PFSK-1 (cell line): ENCODE results near the gene LRIT2.

Experiments
- FOXP2 ChIP-seq: optimal IDR thresholded peaks from 2 replicates; pipeline ENCODE3; 2011; ENCODE audit warnings: borderline replicate concordance, control low read depth, inconsistent platforms; ENCODE audit not compliant: insufficient read depth; ENCODE audit errors: extremely low read length, extremely low read depth
- POLR2AphosphoS5 ChIP-seq: IDR thresholded peaks from 2 replicates; pipeline ENCODE4 v1.6.1; 2012; ENCODE audit warnings: low read depth, mild to moderate bottlenecking, control low read depth, low read length, moderate library complexity
- REST ChIP-seq, 2 experiments: IDR thresholded peaks; 2 replicates each; pipeline versions ENCODE4 v1.6.1 to v1.8.0; 2011 to 2012; ENCODE audit warnings: low read depth in 2 of 2, low read length in 2 of 2, control low read depth in 1 of 2, inconsistent platforms in 1 of 2, mild to moderate bottlenecking in 1 of 2, moderate library complexity in 1 of 2; ENCODE audit not compliant: insufficient read depth in 1 of 2
- SIN3A ChIP-seq: IDR thresholded peaks from 2 replicates; pipeline ENCODE4 v1.6.1; 2012; ENCODE audit warnings: mild to moderate bottlenecking, low read length, moderate library complexity, borderline replicate concordance; ENCODE audit not compliant: insufficient read depth
- TAF1 ChIP-seq: IDR thresholded peaks from 2 replicates; pipeline ENCODE4 v1.6.1; 2012; ENCODE audit warnings: low read length, control low read depth, borderline replicate concordance; ENCODE audit not compliant: insufficient read depth

LRIT2 gene

DNA sequence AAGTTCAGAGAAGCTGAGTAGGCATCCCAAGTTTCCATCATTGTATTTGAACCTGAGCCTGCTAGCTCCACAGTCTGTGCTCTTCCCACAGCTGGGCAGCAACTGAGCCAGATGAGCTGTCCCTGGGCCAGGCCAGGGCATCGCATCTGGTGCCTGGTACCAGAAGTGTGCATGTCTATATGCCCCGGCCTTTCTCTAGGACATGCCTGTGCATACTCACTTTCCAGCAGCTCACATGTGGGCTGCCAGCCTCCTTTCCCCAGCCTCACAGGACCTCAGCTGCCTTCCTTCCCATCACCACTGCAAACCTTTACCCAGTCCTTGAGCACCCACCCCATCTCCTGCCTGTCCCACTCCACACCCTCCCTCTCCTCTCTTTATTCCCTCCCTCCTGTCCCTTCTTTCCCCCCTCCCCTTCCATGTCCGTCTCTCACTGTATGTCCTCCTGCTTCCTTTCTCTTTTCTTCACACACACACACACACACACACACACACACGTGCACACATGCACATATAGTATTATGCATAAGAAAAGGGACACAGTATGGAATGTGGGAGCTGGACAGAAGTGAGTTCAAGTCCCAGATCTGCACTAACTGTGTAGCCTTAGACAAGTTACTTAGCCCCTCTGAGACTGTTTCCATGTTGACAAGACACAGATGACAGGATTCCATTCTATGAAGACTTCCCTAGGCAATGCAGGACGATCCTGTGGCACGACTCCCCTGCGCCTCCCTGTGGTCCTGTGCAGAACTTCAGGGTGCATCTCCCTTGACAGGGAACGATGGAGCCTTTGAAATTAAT lies 20.1 kb downstream of the LRIT2 start:
- no peak for TF ChIP-seq REST (IDR thresholded peaks at IDR 0.05; ENCODE audit: insufficient read depth in 1 of 2, low read depth in 2 of 2, low read length in 2 of 2)
- TF ChIP-seq FOXP2 = no peak
- TF ChIP-seq TAF1 = no peak
- TF ChIP-seq POLR2AphosphoS5 = no peak
- TF ChIP-seq SIN3A = no peak

DNA sequence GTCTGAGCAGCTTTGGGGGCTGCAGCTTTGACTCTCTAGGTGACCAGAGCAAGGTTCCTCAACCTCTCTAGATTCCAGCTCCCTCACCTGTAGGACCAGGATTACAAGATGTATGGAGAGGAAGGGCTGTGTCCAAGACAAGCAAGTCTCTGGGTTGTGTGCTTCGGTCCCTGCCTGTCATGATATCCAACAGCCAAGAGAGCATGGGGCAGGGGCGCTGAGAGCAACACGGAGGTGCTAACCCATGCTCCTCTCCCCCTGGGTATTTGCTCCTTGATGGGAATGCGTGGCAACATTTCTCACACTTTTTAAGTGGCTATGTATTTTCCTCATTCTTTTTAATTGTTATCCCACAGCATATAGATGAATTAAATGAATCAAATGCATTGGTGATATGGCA lies 20.7 kb downstream of the LRIT2 start:
- no peak for TF ChIP-seq POLR2AphosphoS5
- TF ChIP-seq REST (IDR thresholded peaks at IDR 0.05; ENCODE audit: insufficient read depth in 1 of 2, low read depth in 2 of 2, low read length in 2 of 2) = no peak

GRCh38 chr10:84204122-84204521 lies 21.2 kb downstream of the LRIT2 start:
- TF ChIP-seq FOXP2 (no peak), SIN3A (no peak), REST (IDR thresholded peaks at IDR 0.05; ENCODE audit: insufficient read depth in 1 of 2, low read depth in 2 of 2, low read length in 2 of 2) (no peak), TAF1 (no peak), POLR2AphosphoS5 (no peak)

DNA sequence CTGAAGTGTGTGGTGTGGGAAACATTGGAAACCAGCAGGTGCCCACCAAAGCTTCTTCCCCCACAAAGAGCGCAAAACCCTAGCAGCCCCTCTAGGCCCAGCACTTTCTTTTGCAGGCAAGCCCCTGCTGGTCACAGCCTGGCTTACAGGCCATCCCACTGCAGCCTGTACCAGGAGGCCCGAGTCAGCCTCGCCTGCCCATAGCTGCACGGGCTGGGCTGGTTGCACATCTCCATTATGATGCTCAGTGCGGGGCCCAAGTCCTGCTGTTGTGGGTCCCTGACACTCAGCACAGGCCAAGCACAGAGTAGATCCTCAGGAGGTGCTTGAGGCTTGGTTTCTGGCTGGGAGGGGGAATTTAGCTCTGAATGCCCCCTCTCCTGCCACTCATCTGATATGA lies 23.0 kb downstream of the LRIT2 start:
- no peak for TF ChIP-seq TAF1
- TF ChIP-seq POLR2AphosphoS5 = no peak

GRCh38 chr10:84201682-84202081 lies 23.7 kb downstream of the LRIT2 start:
- TF ChIP-seq POLR2AphosphoS5 (no peak), REST (IDR thresholded peaks at IDR 0.05; ENCODE audit: insufficient read depth in 1 of 2, low read depth in 2 of 2, low read length in 2 of 2) (no peak), SIN3A (no peak), FOXP2 (no peak), TAF1 (no peak)
